HG03460 (cell line): ENCODE measurements around the gene SEC14L1.
"Not testable (repeated sequence)": the region's sequence is repeated elsewhere in the genome, so short reads cannot be mapped to it uniquely, and the experiment has no call there.

Experiments used
- ATAC-seq: cut with Tn5 transposase; IDR thresholded peaks from one replicate; pipeline ENCODE4 v1.9.1; 2021; ENCODE audit not compliant: unreplicated experiment

Gene SEC14L1

GRCh38 chr17:77115947-77116346 is 24.8 kb upstream of the SEC14L1 start:
- ATAC-seq = no peak

- no peak for ATAC-seq
Measured at GRCh38 chr17:77116371-77116860, 24.4 kb upstream of the SEC14L1 start.

GRCh38 chr17:77117415-77117814 is 23.4 kb upstream of the SEC14L1 start:
- ATAC-seq = no peak

- no peak for ATAC-seq
Measured at GRCh38 chr17:77118251-77118928, 22.4 kb upstream of the SEC14L1 start.

- ATAC-seq = no peak
Measured at GRCh38 chr17:77119668-77120301, 21.0 kb upstream of the SEC14L1 start.

- no peak for ATAC-seq
Measured at GRCh38 chr17:77120868-77121267, 19.9 kb upstream of the SEC14L1 start.

- ATAC-seq = no peak
Measured at GRCh38 chr17:77124192-77124889, 16.4 kb upstream of the SEC14L1 start.

GRCh38 chr17:77125432-77125901 is 15.3 kb upstream of the SEC14L1 start:
- ATAC-seq = no peak

- ATAC-seq = no peak
Measured at GRCh38 chr17:77126519-77126918, 14.2 kb upstream of the SEC14L1 start.

GRCh38 chr17:77127735-77128361 is 12.9 kb upstream of the SEC14L1 start:
- ATAC-seq = no peak

- no peak for ATAC-seq
Measured at GRCh38 chr17:77128896-77129567, 11.7 kb upstream of the SEC14L1 start.

GRCh38 chr17:77129568-77130301 is 11.0 kb upstream of the SEC14L1 start:
- no peak for ATAC-seq

- no peak for ATAC-seq
Measured at GRCh38 chr17:77130525-77130924, 10.2 kb upstream of the SEC14L1 start.

- no peak for ATAC-seq
Measured at GRCh38 chr17:77131904-77132303, 8.9 kb upstream of the SEC14L1 start.

GRCh38 chr17:77132411-77133086 is 8.2 kb upstream of the SEC14L1 start:
- no peak for ATAC-seq

- no peak for ATAC-seq
Measured at GRCh38 chr17:77133087-77133638, 7.6 kb upstream of the SEC14L1 start.

GRCh38 chr17:77136420-77136767 is 4.4 kb upstream of the SEC14L1 start:
- no peak for ATAC-seq

- ATAC-seq = no peak
Measured at GRCh38 chr17:77137111-77137510, 3.7 kb upstream of the SEC14L1 start.

- ATAC-seq = not testable (repeated sequence)
Measured at GRCh38 chr17:77137886-77138285, 2.9 kb upstream of the SEC14L1 start.
